Measurements from ENCODE around the gene CLEC7A. TPM values are rescaled to one million over a fixed set of nuclear protein-coding genes. Genes with fewer than 3 reads are reported as not detected.

The CLEC7A gene
- 1 to 10 TPM; 1.1 to 2.1 (median 1.9) TPM for polyA plus RNA-seq (ENCODE audit: insufficient read length in 3 of 3)
- long read RNA-seq, donor 1 = 0 reads
- long read RNA-seq, donor 2, partial matches to known transcripts = 0 of 1 reads
- long read RNA-seq, donor 2, other reads (novel, unspliced or antisense) = 0 of 1 reads
- long read RNA-seq, donor 3, partial matches to known transcripts = 0 of 1 reads
- long read RNA-seq, donor 3, other reads (novel, unspliced or antisense) = 0 of 1 reads
- long read RNA-seq, donor 4 = 0 reads
- long read RNA-seq, donor 5 = 0 reads
- long read RNA-seq, donor 6 = 0 reads
- long read RNA-seq, donor 7, partial matches to known transcripts = 0 of 1 reads
- long read RNA-seq, donor 7, other reads (novel, unspliced or antisense) = 0 of 1 reads
- long read RNA-seq, donor 8 = 0 reads
- long read RNA-seq, donor 9 = 0 reads
- long read RNA-seq, donor 10 = 0 reads
- long read RNA-seq, donor 11 = 0 reads
- long read RNA-seq, donor 12 = 0 reads
- long read RNA-seq, donor 13 = 0 reads
- long read RNA-seq, donor 14 = 0 reads
- long read RNA-seq, donor 15, partial matches to known transcripts = 8 of 8 reads
- long read RNA-seq, donor 15, other reads (novel, unspliced or antisense) = 0 of 8 reads
- long read RNA-seq, donor 16 = 0 reads

DNA sequence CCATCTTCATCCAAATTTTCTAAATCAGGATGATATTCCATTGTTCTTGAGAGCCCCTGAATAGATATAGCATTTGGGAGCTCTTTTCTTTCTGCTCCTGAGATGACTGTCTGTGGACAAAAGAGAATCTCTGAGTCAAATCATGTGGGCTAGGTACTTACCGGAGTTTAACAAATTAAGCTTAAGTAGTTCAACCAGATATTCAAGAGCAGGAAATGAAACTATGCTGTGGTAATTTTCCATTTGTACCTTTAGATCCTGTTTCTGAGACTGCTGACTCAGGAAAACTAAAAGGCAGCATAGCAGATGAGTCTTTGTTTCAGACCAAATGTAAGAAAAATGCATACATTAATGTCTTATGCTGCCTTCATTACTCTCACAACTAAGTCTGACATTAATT is at the start of gene CLEC7A:
CLEC7A (minus strand) TSS at position 158 of the 400 bp plus-strand sequence; CDS start at position 41, 117 bp downstream.
- no peak for DNase-seq

DNA sequence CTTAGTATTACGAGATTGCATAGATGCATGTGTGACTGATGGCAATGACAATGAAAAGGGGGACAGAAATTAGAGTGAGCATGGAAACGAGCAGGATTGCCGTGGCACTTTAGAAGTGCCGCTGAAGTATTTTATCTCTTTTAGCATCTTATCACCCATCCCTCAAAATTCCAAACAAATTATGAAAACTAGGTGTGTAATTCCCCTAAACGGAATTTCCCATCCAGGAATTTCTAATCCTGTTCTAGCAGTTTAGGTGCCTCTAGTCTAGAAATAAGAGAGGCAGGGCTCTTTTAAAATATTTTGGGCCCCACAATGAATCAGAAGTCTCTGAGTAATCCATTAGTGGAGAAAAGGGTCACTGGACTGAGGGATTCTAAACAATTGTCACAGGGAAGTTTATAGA is 49.8 kb upstream of the CLEC7A start:
- no peak for DNase-seq

DNA sequence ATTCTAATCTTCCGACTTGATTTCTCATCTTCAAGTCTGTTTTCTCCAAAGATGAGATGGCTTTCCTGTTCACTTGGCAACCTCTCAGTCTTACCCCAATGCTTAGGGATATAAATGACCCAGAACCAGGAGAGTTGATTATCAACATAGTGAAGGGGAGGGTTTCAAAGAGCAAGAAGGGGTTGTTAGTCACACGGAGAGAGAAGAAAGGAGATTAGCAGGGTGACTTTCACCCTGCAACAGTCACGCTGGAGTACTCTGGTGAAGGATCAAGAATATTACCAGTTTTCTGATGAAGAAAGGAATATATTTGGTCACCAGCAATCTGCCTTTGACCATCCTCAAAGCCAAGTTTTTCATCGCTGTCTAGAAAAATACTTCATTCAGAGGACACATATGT is 48.8 kb upstream of the CLEC7A start, which contains the start of gene TMEM52B:
TMEM52B (plus strand) TSS at position 212 of the 400 bp plus-strand sequence. CDS start 543 bp downstream, outside the sequence.
- peak; percentile 23 for DNase-seq

DNA sequence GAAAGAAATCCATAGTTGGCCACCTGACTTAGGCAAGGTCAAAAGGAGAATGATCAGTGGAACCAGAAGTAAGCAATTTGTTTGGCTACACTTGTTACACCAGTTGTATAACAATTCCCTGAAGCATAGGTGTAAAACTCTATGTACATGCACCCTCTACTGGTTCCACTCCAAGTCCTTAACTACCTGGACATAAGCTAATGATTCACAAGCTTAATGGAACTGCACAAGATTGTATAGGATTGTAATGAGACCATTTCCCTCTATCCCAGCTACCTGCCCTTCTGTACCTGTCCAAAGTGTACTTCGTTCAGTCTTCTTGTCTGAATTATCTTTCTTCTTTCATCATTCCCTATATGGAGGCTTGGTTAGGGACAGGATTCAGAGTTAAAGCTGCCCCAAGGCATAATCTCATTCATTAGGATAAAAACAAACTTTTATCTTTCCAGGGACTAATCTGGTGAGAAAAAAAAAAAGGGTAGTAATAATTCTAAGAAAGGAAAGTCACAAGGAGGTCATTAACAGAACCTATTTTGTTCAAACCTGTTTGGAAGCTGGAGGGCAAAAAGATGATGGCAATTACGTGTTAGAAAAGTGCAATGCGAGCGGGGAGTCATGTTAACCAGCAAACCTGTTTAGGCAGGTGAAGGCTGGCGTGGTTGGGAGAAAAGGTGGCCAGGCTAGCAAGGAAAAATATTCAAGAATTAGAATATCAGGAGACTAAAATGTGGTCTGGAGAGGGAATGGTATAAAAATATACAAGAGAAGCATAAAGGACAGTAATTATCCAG is 46.0 kb upstream of the CLEC7A start:
- peak; percentile 66 for DNase-seq

DNA sequence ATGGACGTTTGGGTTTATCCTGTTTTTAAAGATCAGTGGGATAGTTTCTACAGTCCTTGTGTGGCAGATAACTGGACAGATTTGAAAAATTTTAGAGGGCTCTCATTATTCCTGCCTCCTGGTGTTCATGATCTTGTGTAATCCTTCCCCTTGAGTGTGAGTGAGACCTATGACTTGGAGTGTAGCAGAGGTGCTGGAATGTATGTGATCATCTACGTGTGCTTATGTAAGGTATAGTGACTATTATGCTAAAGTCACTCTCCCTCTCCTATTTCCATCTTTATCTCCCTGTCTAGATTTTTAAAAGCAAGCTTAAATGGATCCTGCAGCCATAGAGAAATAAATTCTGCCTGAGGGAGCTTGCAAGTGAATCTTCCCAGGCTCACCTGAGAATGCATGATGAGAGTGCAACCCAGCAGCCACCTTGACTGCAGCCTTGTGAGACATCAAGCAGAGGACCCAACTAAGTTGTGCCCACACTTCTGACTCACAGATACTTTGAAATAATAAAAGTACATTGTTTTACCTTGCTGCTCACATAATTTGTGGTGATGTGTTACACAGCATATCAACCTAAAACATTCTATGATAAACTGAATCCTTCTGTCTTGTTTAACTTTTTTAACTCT is 45.1 kb upstream of the CLEC7A start:
- DNase-seq = no peak

DNA sequence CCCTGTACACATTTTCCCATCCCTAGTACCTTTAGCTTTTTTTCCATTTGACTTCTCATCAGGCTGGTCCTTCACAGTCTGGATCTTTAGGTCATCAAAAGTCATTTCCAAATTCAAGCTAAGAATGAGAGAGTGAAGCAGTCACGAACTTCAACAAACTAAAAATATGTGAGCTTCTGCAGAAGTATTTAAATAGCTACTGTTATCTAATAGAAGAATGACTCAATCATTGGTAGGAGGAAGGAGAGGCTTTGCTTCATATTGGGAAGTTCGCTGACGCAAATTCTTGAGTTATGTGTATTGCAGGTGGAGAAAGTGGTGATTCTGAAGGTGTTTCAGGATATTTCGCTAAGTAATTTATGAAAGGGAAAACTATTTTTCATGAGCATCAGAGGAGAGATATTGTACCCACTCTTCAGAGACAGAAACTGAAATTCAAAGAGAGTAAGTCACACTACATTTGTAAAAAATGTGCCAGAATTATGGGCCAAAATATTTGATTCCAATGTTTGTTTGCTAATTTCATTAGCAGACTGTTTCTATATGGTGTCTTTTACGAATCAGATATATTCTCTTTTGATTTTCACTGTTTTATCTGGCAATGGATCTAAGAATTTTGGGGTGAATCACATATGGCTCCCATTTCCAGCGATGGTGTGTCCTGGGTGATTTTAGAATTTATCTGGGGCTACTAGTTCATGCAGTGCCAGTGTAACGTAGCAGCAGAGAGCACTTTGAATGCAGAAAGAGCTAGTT is 42.2 kb upstream of the CLEC7A start, which contains the start of gene OLR1:
OLR1 (minus strand) TSS at position 160 of the 756 bp plus-strand sequence; CDS start at position 105, 55 bp downstream.
- no peak for DNase-seq

DNA sequence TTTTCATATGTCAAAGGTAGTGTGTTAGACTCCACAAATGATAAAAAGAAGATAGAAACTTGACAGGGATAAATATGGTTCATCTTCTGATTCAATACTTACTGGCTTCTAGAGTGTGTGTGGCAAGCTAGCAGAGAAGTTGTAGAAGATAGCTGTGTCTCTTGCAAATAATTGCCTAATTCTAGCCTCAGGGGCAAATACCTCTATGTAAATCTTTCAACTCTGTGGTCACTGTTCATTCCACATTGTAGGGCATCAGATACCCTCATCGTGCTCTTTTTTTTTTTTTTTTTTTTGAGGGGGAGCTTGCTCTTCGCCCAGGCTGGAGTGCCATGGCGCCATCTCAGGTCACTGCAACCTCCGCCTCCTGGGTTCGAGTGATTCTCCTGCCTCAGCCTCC is 40.2 kb upstream of the CLEC7A start:
- DNase-seq = no peak

DNA sequence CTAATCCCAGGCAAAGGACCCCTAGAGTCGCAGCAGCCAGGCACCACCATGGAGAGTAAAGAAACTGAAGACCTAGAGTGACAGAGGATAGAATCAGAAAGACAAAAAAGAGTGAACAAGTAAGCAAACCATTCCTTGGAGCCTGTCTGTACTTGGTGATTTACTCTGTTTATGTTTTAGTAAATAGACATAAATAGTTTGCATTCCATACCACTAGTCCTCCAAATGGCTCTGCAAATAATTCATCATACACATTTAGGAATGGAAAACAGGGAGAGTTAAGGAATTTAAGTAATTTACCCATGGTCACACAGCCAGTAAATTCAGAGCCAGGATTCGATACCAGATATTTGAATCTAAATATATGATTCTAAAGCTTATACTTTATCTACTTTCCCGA is 39.1 kb upstream of the CLEC7A start:
- no peak for DNase-seq

DNA sequence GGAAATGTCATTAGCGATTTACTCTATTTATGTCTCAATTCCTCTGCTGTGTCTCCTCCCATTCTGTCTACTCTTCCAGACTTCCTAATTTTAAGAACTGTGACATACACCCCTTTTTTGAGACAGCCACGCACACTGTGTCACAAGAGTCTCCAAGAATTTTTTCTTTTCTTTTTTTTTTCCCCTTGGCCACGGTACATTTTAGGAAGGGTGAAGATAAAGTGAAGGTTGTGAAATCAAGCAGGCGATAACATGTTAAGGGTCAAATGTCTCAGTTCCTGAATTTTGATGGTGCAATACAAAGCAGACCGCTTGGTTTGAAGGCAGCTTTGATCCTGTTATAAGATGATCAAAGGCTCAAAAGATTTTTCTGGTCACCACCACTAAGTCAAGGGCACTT is 37.6 kb upstream of the CLEC7A start:
- no peak for DNase-seq

DNA sequence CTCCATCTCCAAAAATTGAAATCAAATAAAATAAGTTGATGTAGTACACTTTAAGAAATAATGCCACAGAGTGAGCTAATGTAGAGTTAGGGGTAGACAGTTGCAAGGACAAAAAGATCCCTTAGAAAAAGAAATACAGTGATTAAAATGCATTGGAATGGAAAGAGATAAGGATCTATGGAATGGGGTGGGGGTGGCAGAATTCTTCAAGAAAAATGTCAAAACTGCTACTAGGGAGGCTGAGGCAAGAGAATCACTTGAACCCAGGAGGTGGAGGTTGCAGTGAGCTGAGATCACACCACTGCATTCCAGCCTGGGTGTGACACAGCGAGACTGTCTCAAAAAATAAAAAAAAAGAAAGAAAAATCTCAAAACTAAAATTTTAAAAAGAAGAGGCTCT is 35.4 kb upstream of the CLEC7A start:
- DNase-seq = no peak

DNA sequence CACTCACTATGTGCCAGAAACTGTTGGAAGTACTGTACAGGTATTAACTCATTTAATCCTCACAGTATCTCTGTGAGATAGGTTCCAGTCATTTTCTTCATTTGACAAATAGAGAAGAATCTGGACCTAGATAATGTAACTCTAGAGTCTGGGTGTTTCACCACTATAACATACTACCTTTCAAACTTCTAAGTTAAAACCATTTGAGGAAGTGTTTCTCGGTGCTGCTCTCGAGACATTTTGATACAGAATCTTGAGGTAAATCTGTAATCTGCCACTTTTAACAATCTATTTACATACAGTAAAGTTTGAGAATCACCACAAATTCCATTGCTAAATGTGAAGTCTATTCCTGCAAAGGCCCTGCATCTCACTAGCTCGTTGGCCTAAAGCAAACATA is 33.1 kb upstream of the CLEC7A start:
- DNase-seq = no peak

DNA sequence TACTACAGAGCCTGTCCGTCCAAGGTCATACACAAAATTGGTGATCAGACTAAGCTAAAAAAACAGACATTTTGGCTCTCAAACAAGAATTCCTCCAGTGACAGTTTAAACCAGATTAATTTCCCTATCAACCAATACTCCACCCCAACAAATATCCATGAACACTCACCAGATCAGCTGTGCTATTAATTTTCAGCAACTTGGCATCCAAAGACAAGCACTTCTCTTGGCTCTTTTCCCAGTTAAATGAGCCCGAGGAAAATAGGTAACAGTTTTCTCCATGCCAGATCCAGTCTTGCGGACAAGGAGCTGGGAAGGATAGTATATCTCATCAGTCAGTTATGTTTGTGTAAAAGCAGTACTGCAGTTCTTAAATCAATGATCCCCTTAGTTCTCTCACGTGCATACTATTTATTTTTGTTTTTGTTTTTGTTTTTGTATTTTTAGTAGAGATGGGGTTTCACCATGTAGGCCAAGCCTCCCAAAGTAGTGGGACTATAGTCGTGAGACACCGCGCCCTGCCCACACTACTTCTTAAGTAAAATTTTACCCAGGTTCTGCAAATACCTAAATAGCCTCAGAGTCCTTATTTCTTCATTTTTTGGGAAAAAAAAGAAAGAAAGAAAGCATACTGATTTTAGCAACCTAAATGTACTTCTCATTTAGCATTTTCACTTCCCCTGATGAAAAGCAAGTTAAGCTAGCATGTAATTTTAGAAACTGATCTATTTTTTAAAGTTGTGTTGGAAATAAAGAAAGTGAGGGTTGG is 30.8 kb upstream of the CLEC7A start:
- DNase-seq = no peak

DNA sequence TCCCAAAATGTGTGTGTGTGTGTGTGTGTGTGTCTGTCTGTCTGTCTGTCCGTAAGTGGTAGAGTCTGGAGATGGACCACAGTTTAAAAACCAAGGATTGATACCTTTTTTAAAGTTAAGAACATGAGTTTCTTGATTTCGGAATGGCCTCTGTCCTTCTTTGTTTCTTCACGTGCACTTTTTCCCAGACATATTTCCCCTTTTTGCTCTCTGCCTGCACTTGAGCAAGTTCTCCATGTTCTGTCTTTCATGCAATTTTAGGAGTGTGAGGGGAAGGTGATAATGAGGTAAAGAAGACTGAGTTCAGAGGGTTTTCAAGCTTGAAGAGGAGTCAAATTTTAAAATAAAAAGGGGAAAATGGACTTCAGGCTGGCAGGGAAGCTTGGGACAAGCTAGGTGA is 29.3 kb upstream of the CLEC7A start:
- DNase-seq = no peak

DNA sequence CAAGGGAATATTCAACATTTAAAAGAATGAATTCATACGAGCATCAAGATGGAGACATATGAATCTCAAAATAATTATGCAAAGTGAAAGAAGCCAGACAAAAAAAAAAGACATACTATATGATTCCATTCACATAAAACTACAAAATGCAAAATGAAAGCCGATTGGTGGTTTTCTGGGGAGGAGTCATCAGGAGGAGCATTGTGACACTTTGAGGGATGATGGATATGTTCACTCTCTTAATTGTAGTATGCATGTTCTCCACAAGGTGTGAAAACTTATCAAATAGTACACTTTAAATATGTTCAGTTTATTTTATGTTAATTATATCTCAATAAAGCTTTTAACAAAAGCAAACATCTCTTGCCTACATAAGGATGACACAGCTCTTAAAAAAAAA is 28.4 kb upstream of the CLEC7A start:
- DNase-seq = no peak

DNA sequence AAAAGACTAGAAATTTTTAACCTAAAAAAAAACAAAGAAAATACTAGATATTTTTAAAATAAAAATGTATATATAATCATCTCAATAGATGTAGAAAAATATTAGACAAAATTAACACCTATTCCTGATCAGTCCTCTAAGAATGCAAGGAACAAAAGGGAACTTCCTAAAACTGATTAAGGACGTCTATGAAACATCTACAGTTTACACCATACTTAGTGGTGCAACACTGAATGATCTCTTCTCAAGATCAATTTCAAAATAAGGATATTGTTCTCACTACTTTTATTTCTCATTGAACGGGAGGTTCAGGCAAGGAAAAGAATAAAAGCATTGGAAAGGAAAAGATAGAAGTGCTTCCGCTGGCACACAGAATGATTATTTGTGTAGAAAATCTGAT is 26.0 kb upstream of the CLEC7A start:
- DNase-seq = no peak

DNA sequence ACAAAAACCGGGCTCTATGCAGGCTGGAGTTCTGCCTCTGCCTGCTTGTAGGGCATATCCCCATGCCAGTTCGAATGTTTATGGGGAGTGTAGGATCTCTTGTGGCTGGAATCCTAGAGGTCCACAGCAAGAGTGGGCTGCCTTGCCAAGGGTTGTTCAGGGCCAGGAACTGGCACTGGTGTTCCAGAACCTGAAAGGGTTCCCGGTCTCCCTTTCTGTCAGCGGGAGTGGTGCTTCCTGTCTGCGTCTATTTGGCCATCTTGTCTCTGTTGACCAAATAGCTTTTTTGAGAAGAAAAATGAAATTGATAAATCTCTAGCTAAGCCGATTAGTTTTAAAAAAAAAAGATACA is 24.1 kb upstream of the CLEC7A start:
- DNase-seq = no peak

DNA sequence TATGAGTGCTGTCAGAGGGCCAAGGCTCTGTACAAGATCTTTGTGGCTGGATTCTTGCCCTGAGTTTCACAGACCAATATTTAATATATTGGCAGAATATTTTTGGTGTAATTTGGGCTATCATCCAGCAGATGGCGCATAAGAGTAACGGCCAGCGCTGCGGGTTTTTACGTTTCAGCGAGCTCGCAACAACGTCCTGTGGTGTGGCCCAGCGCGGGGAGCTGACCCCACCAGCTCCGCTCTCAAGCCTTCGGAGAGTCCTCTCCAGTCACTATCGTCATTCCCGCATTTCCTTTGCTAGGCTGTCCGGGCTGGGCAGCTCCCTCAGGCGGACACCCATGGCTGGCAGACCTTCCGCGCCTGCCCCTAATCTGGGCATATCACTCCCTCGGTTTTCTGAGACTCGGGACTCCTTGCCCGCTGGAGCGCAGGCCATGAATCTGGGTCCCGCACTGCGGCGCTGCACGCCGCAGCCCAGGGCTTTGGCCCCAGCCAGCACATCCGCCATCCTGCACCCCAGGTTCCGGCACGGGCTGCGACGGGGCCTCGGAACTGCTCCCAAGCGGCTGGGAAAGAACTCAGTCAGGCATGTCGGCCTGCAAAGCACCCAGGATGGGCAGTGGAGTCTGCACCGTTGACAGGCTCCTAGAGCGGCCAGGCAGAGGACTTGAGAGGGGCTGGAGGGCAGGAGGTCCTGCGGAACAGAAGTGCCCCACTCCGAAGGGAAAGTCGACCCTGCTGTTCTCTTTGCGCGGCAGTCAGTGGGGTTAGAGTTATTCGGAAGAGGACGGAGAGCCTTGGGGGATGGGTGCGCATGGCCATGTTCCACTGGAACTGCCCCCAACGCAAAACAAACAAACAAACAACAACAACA is 23.5 kb upstream of the CLEC7A start:
- DNase-seq = peak; percentile 61

DNA sequence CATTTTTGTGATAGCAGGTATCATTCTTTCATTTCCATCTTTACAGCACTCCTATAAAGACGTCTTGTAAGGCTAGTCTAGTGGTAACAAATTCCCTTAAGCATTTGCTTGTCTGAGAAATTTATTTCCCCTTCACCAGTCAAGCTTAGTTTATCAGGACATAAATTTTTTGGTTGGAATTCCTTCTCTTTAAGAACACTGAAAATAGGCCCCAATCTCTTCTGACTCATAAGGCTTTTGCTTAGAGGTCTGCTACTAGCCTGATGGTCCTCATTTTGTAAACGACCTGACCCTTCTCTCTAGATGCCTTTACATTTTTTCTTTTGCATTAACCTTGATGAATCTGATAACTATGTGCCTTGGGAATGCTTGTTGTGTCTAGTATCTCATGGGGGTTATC is 21.6 kb upstream of the CLEC7A start:
- DNase-seq = no peak

DNA sequence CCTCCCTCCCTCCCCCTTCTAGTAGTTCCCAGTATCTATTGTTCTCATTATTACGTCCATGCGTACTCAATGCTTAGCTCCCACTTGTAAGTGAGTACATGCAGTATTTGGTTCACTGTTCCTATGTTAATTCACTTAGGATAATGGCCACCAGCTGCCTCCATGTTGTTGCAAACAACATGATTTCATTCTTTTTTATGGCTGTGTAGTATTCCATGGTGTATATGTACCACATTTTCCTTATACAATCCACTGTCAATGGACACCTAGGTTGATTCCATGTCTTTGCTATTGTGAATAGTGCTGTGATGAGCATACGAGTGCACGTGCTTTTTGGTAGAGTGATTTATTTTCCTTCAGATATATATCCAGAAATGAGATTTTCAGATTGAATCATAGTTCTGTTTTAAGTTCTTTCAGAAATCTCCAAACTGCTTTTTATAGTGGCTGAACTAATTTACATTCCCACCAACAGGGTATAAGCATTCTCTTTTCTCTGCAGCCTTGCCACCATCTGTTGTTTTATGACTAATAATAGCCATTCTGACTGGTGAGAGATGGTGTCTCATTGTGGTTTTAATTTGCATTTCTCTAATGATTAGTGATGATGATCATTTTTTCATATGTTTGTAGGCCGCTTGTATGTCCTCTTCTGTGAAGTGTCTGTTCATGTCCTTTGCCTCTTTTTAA is 17.9 kb upstream of the CLEC7A start:
- no peak for DNase-seq
